ENCODE results near the gene ATP2A1.
"Not testable (repeated sequence)": the region's sequence is repeated elsewhere in the genome, so short reads cannot be mapped to it uniquely, and the experiment has no call there.

The ATP2A1 gene

DNA sequence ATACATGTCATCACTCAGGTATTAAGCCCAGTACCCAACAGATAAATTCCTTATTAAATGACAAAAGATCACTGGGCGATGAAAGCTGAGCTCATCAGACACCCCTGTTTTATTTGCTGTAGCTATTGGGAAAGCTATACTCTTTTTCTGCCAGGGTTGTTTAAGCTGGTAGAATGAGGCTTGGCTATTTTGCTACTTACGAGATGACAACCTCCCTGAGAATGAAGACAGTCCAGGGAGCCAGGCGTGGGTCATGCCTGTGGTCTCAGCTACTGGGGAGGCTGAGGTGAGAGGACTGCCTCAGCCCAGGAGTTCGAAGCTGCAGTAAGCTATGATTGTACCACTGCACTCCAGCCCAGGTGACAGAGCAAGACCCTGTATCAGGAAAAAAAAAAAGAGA, 19.0 kb upstream of the ATP2A1 start:
- no peak for DNase-seq (ENCODE audit: low spot score)

DNA sequence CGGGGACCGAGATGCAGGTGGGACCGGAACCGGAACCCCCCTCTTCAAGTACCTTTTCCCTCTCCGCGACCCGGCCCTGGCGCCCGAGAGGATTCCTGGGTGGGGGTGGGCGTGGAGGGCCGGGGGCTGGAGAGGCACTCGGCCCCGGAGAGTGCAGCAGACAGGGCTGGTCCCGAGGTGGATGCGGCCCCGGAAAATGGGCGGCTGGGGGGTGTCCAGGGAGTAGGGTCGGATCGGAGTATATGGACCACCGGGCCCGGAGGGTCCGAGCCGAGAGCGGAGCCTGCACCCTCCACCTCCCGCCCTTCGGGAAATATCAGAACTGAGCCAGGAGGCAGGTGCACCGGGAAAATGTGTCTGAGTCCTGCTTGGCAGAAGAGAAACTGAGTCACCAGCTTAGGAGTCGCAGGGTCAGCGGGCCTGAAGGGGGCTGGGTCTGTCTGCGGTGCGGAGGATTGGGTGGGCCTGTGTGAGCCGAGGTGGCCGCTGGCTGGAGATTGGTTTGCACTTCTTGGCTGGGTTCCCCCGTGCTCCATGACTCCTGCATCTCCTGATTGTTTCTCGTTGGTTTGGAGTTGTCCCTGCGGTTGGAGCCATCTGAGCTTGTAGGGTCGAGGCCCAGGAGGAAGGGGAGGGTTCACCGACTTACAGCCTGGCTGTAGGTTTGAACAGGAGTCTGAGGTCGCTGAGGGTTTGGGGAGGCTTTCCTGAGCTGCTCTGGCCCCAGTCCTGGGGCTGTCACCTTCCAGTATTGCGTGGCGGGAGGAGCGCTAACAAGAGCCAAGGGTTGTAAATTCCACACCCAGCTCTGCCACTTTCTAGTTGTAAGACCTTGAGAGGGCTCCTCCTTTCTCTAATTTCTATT, 14.1 kb upstream of the ATP2A1 start:
- peak; percentile 15 for DNase-seq (ENCODE audit: low spot score)

GRCh38 chr16:28865001-28865688, 13.1 kb upstream of the ATP2A1 start:
- DNase-seq (ENCODE audit: low spot score): no peak

DNA sequence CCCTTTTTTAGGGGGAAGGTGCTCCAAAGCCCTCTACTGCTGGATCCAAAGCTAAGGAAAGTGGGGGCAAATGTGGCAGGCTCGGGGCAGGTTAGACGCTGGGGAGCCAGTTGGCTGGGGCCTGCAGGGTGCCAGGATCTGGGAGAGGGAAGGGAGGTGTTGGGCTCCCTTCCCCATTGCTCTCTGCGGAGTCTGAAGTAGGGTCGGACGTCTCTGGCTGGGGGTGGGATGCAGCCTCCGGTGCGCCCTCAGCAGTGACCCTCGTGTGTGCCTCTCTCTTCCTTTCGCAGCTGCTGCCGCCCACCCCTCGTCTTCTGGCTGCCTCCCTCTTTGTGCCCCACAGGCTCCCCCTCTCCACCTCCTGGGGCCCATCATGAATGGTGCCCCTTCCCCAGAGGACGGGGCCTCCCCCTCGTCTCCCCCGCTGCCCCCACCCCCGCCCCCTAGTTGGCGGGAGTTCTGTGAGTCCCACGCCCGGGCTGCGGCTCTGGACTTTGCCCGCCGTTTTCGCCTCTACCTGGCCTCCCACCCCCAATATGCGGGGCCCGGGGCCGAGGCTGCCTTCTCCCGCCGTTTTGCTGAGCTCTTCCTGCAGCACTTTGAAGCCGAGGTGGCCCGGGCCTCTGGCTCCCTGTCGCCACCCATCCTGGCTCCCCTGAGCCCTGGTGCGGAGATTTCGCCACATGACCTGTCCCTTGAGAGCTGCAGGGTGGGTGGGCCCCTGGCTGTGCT, 12.4 kb upstream of the ATP2A1 start:
- no peak for DNase-seq (ENCODE audit: low spot score)

GRCh38 chr16:28866454-28866804, 11.9 kb upstream of the ATP2A1 start:
- no peak for DNase-seq (ENCODE audit: low spot score)

DNA sequence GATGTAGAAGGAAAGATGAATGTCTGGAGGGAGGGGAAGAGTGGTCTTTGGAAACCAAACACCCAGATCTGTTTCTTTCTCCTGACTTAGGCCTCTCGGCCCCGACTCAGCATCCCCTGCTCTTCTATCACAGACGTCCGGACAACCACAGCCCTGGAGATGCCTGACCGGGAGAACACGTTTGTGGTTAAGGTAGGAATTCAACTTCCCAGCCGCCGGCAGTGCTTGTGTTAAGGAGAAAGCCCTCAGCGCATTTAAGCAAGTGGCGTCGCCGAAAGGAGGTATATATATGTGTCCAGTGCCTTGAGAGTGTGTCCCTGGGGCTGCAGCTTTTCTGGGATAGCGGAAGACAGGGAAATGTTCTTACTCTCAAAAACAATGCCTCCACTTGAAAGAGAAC, 11.0 kb upstream of the ATP2A1 start:
- DNase-seq (ENCODE audit: low spot score): no peak

GRCh38 chr16:28867646-28868045, 10.6 kb upstream of the ATP2A1 start:
- not testable (repeated sequence) for DNase-seq (ENCODE audit: low spot score)

DNA sequence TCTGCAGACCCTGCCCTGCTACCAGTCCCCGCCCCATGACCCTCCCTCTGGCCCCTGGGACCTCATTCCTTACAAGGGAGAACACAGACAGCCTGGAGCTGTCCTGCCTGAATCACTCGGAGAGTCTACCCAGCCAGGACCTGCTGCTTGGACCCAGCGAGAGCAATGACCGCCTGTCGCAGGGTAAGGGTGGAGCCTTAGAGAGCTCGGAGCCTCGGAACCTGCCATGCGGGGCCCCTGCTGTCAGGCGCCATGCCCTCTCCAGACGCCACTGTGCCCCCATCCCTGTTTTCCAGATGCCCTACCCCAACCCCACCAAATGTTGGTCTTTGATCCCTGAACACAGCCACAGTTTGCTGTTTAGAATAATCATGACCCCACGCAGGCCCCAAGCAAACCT, 9.1 kb upstream of the ATP2A1 start:
- no peak for DNase-seq (ENCODE audit: low spot score)

DNA sequence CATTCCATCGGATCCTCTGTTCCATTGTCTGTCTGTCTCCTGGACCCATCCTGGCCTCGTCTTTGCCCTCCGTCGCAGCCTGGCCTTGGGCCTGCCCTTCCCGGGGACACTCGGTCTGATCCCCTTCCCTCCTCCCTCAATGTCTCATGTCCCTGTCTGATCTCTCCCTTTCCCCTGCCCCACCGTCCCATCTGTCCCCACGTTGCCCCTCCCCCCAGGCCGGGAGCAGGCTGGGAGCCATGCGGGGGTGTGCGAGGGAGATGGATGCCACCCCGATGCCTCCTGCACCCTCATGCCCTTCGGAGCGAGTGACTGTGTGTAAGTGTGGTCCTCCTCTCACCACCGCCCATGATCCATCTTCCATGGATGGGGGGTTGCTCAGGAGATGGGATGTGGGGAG, 5.3 kb upstream of the ATP2A1 start:
- no peak for DNase-seq (ENCODE audit: low spot score)

DNA sequence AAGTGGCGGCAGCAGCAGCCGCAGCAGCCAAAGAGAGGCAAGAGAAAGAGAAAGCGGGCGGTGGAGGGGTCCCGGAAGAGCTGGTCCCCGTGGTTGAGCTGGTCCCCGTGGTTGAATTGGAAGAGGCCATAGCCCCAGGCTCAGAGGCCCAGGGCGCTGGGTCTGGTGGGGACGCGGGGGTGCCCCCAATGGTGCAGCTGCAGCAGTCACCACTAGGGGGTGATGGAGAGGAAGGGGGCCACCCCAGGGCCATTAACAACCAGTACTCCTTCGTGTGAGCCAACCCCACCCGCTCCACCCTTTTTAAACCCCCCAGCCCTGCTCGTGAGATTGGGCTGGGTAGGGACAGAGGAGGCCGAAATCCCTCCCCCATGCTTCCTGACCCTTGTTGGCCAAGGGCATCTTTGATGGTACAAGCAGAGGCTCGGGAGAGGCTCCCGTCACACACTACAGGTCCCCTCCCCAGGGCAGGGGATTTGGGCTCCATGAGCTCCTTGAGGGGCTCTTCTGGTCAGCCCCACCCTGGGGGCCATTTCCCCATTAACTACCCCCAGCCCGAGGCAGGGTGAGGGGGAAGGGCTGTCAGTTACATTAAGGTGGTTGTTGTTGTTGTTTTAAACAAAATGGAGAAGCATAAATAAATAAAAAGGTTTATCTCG, 4.6 kb upstream of the ATP2A1 start:
- no peak for DNase-seq (ENCODE audit: low spot score)

DNA sequence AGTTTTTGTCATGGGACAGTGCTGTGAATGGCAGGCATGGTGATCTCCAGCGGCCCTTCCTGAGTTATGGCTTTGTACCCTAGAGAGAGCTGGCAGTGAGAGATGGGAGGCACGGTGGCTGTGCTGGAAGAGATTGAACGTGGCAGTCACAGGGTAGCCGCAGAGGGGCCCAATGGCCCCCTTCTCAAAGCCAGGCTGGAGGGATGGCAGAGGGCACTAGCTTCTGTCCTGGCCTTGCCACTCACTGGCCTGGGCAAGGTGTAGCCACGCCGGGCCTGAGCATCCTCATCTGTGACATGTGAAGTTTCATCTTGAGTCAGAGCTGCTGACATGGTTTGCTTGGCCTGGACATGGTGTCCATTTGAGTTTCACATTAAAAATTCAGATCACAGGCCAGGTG, 3.9 kb upstream of the ATP2A1 start:
- DNase-seq (ENCODE audit: low spot score): no peak

DNA sequence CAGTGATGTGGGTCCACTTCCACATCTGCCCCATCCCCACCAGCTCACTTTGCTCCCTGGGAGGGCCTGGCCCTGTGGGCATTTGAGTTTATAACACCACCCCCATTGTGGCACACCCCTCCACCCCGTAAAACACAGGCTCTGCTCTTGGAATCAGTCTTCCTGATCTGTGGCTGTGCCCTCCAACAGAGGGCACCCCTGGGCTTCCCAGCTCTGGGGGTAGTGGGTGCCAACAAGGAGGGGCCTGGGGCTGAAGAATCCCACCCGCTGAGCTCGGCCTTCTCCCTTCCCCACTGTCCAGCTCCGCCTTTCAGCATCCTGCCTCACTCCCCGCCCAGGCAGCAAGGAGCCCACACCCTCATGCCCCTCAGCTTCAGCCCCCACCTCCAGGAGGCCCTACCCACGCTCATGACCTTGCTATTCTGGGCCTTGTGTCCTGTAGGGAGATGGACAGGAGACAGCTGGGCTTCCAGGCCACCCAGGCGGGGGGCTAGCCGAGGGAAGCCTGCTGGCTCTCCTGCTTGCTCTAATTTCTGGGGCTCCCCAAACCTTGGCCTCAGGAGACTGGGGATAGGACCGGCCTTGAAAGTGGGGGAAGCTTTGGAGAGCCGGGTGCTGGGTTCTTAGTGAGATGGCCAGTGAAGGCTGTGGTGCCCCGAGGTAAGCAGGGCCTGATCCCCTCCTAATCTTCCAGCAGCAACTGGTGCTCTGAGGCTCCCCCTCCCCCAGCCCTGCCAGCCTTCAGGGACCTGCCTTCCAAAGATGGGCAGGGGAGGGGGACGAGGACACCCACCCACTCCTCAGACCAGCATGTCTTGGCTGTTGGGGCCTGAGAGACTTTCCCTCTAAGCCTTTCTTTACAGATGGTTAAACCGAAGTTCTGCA, 2.9 kb upstream of the ATP2A1 start:
- DNase-seq (ENCODE audit: low spot score): no peak

DNA sequence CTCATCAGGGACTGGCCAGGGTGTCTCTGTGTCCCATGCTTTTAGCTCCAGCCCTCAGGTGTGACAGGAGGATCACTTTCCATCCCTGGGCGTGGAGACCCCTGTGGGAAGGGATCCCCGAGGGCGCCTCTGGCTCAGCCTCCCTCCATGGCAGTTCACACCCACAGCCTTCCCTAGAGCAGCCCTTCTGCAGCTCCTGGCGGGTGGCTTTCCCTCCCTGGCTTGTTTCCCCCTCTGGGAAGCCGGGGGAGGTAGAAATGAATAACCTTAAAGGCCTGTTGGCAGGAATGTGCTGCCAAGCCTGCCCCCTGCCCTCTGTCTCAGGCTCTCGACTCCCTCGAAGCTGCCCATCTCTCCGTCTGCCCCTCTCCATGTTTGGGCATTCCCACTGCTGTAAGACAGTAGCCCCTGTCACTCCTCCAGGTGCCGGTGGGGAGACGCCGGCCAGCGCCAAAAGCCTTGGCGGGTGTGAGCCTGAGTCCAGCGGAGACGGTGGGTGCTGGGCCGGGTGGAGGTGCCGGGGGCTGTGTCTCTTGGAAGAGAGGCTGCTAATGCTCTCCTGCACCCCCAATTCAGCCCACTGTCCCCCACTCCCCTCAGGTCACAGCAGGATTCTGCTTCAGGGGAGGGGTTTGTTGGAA, 2.1 kb upstream of the ATP2A1 start:
- no peak for DNase-seq (ENCODE audit: low spot score)

- no peak for DNase-seq (ENCODE audit: low spot score)
These were observed 1.2 kb upstream of the ATP2A1 start for GRCh38 chr16:28876973-28877654.

- no peak for DNase-seq (ENCODE audit: low spot score)
These were observed 660 bp upstream of the ATP2A1 start for GRCh38 chr16:28877655-28878000.

GRCh38 chr16:28879261-28879840, 1.1 kb downstream of the ATP2A1 start:
- no peak for DNase-seq (ENCODE audit: low spot score)

DNA sequence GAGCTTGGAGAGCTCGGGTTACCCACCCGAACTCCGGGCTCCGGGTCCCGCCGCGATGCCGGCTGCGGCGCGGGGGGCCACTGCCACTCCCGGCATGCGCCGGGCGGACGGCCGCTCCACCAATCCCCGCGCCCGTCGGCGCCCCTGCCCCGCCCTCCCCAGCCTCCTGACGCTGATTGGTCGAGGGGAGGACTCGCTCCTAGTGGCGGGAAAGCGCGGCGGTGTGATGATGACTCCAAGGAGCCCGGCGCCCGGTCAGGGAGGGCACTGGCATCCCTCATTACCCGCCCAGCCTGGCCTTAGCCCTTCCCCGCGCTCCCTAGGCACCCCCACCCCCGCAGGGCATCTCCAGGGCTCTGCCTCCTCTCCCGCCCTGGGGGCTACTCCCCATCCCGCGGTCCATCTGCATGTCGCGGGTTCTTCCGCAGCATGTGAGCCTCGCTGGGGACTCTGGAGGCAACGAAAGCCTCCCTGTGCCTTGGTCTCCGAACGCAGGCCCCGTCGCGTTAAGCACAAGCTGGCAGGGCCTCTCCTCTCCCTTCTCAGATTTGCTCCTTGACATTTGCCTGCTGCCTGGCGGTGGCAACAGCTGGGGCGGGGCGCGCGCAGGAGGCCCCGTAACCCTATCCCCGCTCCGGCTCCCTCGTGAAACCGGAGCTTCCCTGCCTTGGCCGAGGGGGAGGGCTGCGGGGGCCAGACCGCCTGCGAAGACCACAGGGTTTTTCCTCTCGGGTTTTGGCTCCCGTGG, 1.7 kb downstream of the ATP2A1 start:
- DNase-seq (ENCODE audit: low spot score): peak; percentile 31

DNA sequence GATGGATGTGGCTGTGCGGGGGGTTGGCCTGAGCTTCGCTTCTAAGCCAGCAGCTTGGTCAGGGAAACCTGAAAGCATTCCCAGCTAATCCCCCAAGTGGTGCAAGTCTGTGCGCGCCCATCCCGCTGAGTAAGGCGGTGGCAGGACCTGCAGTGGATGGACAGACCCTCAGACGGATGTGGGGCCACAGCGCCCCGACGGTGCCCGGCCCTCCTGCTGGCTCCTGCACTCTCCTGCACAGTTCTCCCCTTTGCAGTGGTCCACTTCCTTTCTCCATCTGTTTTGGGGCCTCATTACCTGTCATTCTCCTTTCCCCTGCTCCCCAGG, 2.3 kb downstream of the ATP2A1 start:
- no peak for DNase-seq (ENCODE audit: low spot score)

GRCh38 chr16:28880955-28881354, 2.7 kb downstream of the ATP2A1 start:
- DNase-seq (ENCODE audit: low spot score): no peak
